ENCODE measurements around the gene SLC16A9.

SLC16A9 gene

GRCh38 chr10:59626523-59626869 is 83.2 kb downstream of the SLC16A9 start:
- TF ChIP-seq WT1 (tag by site-specific recombination; IDR thresholded peaks at IDR 0.05) (no peak), ZNF335 (tag by site-specific recombination; conservative IDR thresholded peaks at IDR 0.05) (peak; percentile 77), SCRT1 (tag by site-specific recombination; IDR thresholded peaks at IDR 0.05; ENCODE audit: borderline replicate concordance) (0 out of 2 replicates have a peak, but pooled peaks have one; percentile 27), GLI4 (tag by site-specific recombination; IDR thresholded peaks at IDR 0.05) (no peak)
- POLR2A ChIA-PET, result no interaction called here
- Histone ChIP-seq H3K4me3 (ENCODE audit: low read depth, low read length) (no peak overlapping the region), H3K27ac (ENCODE audit: extremely low read depth, low read depth, low read length) (no peak overlapping the region), H3K36me3 (ENCODE audit: control insufficient read depth in 2 of 2, insufficient read depth in 1 of 2, low read length in 2 of 2) (no peaks in the 10 kb centered on the region), H3K9me3 (ENCODE audit: control insufficient read depth, insufficient read depth, low read depth, low read length) (no peaks in the 10 kb centered on the region), H3K4me1 (ENCODE audit: control insufficient read depth, insufficient read depth, low read length) (no peaks in the 10 kb centered on the region)
- CTCF ChIA-PET, result interaction anchor here (0.6 to 3.3 kb wide), 42 partner anchors 9 to 582 kb away, joined by 3 to 31 read pairs (median 4); no protein-coding TSS in a partner anchor

GRCh38 chr10:59625721-59626522 is 83.7 kb downstream of the SLC16A9 start:
- POLR2A ChIA-PET, result no interaction called here

More at GRCh38 chr10:59625721-59626522, 83.7 kb downstream of the SLC16A9 start:
- no peak overlapping the region for H3K4me3 ChIP-seq (ENCODE audit: low read depth, low read length)
- H3K4me1 ChIP-seq (ENCODE audit: control insufficient read depth, insufficient read depth, low read length), result no peaks in the 10 kb centered on the region
- no peaks in the 10 kb centered on the region for H3K36me3 ChIP-seq (ENCODE audit: control insufficient read depth in 2 of 2, insufficient read depth in 1 of 2, low read length in 2 of 2)
- H3K27ac ChIP-seq (ENCODE audit: extremely low read depth, low read depth, low read length), result no peak overlapping the region
- CTCF ChIA-PET, result interaction anchor here (0.6 to 3.3 kb wide), 49 partner anchors 8 to 585 kb away, joined by 3 to 31 read pairs (median 4); no protein-coding TSS in a partner anchor
- TF ChIP-seq ZFP37 (tag by site-specific recombination; IDR thresholded peaks at IDR 0.05), result 0 out of 2 replicates have a peak, but pooled peaks have one; percentile 47
- TF ChIP-seq ZNF791 (tag by site-specific recombination; IDR thresholded peaks at IDR 0.05), result no peak
- TF ChIP-seq ZNF660 (tag by site-specific recombination; IDR thresholded peaks at IDR 0.05), result peak; percentile 81
- peak; percentile 59 for TF ChIP-seq ZNF513 (tag by site-specific recombination; IDR thresholded peaks at IDR 0.05)
- TF ChIP-seq ZBTB7A (tag by site-specific recombination; IDR thresholded peaks at IDR 0.05; ENCODE audit: low read depth), result no peak
- TF ChIP-seq ZNF654 (tag by site-specific recombination; IDR thresholded peaks at IDR 0.05; ENCODE audit: low read depth), result peak; percentile 99
- peak; percentile 71 for TF ChIP-seq ZBTB17 (tag by site-specific recombination; IDR thresholded peaks at IDR 0.05)
- TF ChIP-seq CTCF (tag by site-specific recombination; IDR thresholded peaks at IDR 0.05), result peak; percentile 91
- TF ChIP-seq ZNF366 (tag by site-specific recombination; conservative IDR thresholded peaks at IDR 0.05), result peak; percentile 75
- peak; percentile 72 for TF ChIP-seq PRDM1 (tag by site-specific recombination; IDR thresholded peaks at IDR 0.05)
- TF ChIP-seq ZNF561 (tag by site-specific recombination; IDR thresholded peaks at IDR 0.05; ENCODE audit: borderline replicate concordance), result 0 out of 2 replicates have a peak, but pooled peaks have one; percentile 27
- TF ChIP-seq PRDM10 (tag by site-specific recombination; IDR thresholded peaks at IDR 0.05), result peak; percentile 50; the same call in 1 of the 2 replicates
- peak; percentile 85 for TF ChIP-seq ZNF2 (tag by site-specific recombination; IDR thresholded peaks at IDR 0.05)
- TF ChIP-seq ZEB2 (tag by site-specific recombination; IDR thresholded peaks at IDR 0.05), result peak; percentile 60; the same call in 1 of the 2 replicates
- no peak for TF ChIP-seq HOXC10 (CRISPR knock-in tag; IDR thresholded peaks at IDR 0.05)
- TF ChIP-seq SP7 (tag by site-specific recombination; IDR thresholded peaks at IDR 0.05), result 0 out of 2 replicates have a peak, but pooled peaks have one; percentile 32
- TF ChIP-seq ZNF510 (tag by site-specific recombination; IDR thresholded peaks at IDR 0.05; ENCODE audit: insufficient replicate concordance), result peak; percentile 92
- TF ChIP-seq ZNF169 (tag by site-specific recombination; IDR thresholded peaks at IDR 0.05), result no peak
- no peak for TF ChIP-seq ZNF335 (tag by site-specific recombination; conservative IDR thresholded peaks at IDR 0.05)
- no peaks in the 10 kb centered on the region for H3K9me3 ChIP-seq (ENCODE audit: control insufficient read depth, insufficient read depth, low read depth, low read length)
